Esophagus squamous epithelium (tissue), 5 donors: Measurements from ENCODE around the gene RARB. TPM values are rescaled to one million over a fixed set of nuclear protein-coding genes. Genes with fewer than 3 reads are reported as not detected.

ENCODE experiments used
- DNase-seq: peaks from one replicate; lab custom pipeline; 2025; lab: John Stamatoyannopoulos, UW
- H3K27ac ChIP-seq, 4 donors: fragments of 200-600 bp; sonication (generic); one replicate each; pipeline ENCODE4 v1.5.1; 2016 to 2019; ENCODE audit warnings: mild to moderate bottlenecking in 1 of 4
- H3K27me3 ChIP-seq, 4 donors: fragments of 200-600 bp; sonication (generic); 1 replicate in 3 of 4; 2 replicates in 1 of 4; pipeline versions ENCODE4 v1.5.1 to v1.6.0; 2017 to 2021; ENCODE audit warnings: antibody characterized with exemption in 1 of 4
- H3K36me3 ChIP-seq, 3 donors: fragments of 200-600 bp; sonication (generic); one replicate each; pipeline ENCODE4 v1.5.1; 2016 to 2019
- H3K4me1 ChIP-seq, 3 donors: fragments of 200-600 bp; sonication (generic); one replicate each; pipeline ENCODE4 v1.5.1; 2017 to 2019
- H3K4me3 ChIP-seq, 4 donors: fragments of 200-600 bp; sonication (generic); 1 replicate in 3 of 4; 2 replicates in 1 of 4; pipeline ENCODE4 v1.5.1; 2016 to 2019; ENCODE audit warnings: mild to moderate bottlenecking in 2 of 4, moderate library complexity in 1 of 4
- H3K9me3 ChIP-seq, 3 donors: fragments of 200-600 bp; sonication (generic); one replicate each; pipeline ENCODE4 v1.5.1; 2016 to 2019
- CTCF ChIP-seq, 6 experiments: fragments of 450-650 bp in 4 of 6; fragments of 200-600 bp in 2 of 6; sonication (generic) in 2 of 6; IDR thresholded peaks; one replicate each; pipeline ENCODE4 v1.5.1; 2016 to 2019; ENCODE audit warnings: antibody characterized with exemption in 6 of 6, mild to moderate bottlenecking in 4 of 6, moderate library complexity in 4 of 6
- POLR2A ChIP-seq, 4 donors: fragments of 450-650 bp; IDR thresholded peaks; one replicate each; pipeline ENCODE4 v1.6.1; 2017; ENCODE audit warnings: antibody characterized with exemption in 4 of 4, mild to moderate bottlenecking in 4 of 4, moderate library complexity in 3 of 4
- WGBS, 2 donors: methylation state at CpG; one replicate each; pipeline ENCODE4 v1.1.5; 2018; 5-methylcytosine and 5-hydroxymethylcytosine counted together
- intact Hi-C: fragments of 100-400 bp; cut with DNase I; formaldehyde crosslinking; loops from one replicate; pipeline ENCODE4 v1.15.0; 2022
- total RNA-seq, 4 donors: library from RNA; depleted of rRNA; stranded (reverse); fragments of >200 nt; gene quantifications; one replicate each; pipeline ENCODE4 v1.1.0, GENCODE V29; 2016
- donor health status: DM: yes; HTN: yes; CAD: no.

The RARB gene
- total RNA-seq, 4 donors from 2014 or later: 1.9 to 9.0 (median 3.5) TPM

GRCh38 chr3:25567806-25568524 is 139.9 kb downstream of the RARB start:
- TF ChIP-seq CTCF (IDR thresholded peaks at IDR 0.05): no peak
- H3K27me3 ChIP-seq: no peaks in the 10 kb centered on the region
- H3K36me3 ChIP-seq: peaks cover 0 to 34% (median 0%) of the 10 kb centered on the region in 3 donors
- H3K4me1 ChIP-seq: peaks cover 0 to 1% (median 0%) of the 10 kb centered on the region in 3 donors
- no peak overlapping the region for H3K4me3 ChIP-seq
- DNase-seq: no peak
- no peaks in the 10 kb centered on the region for H3K9me3 ChIP-seq
- H3K27ac ChIP-seq: no peak overlapping the region
- 89 to 90% methylated on average over 9 of the region's 14 CpGs for WGBS, 2 donors
- intact Hi-C loops: no loop called here

DNA sequence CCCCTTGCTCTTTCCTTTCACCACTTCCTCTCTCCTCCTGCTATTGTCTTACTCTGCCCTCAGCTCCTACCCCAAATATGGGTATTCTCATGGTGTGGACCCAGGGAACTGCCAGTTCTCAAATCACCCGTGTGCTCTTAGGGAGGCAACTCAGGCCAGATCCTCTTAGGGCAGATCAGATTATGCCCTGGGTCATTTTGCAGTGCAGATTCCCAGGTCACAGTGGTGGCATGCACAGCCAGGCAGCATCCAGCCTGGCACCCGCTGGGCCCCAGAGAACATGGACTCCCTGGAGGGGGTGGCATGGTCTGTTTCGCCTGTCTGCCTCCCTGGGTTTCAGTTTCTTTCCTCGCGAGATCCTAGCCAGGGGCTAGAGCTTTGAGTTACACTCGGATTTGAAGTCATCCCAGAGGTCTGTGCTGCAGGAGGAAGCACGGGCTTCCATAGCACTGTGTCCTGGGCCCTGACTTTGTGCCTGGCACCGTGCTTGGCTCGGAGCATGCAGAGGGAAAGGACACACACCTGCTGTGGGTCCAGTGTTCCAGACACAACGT is 140.5 kb downstream of the RARB start:
- no peaks in the 10 kb centered on the region for H3K27me3 ChIP-seq
- intact Hi-C loops: no loop called here
- no peak for DNase-seq
- H3K4me1 ChIP-seq: peaks cover 0 to 8% (median 3%) of the 10 kb centered on the region in 3 donors
- no peak overlapping the region for H3K27ac ChIP-seq
- WGBS, 2 donors: 74 to 78% methylated on average over 4 to 8 of the region's 10 CpGs
- no peak overlapping the region for H3K4me3 ChIP-seq
- no peaks in the 10 kb centered on the region for H3K9me3 ChIP-seq
- peaks cover 0 to 39% (median 0%) of the 10 kb centered on the region in 3 donors for H3K36me3 ChIP-seq
- TF ChIP-seq POLR2A (IDR thresholded peaks at IDR 0.05): no peak
- no peak for TF ChIP-seq CTCF (IDR thresholded peaks at IDR 0.05)

GRCh38 chr3:25571285-25571684 is 143.2 kb downstream of the RARB start:
- intact Hi-C loops: no loop called here
- Histone ChIP-seq H3K36me3 (peaks cover 0 to 51% (median 0%) of the 10 kb centered on the region in 3 donors), H3K9me3 (no peaks in the 10 kb centered on the region), H3K27me3 (no peaks in the 10 kb centered on the region), H3K4me3 (no peak overlapping the region), H3K27ac (no peak overlapping the region), H3K4me1 (peaks cover 0 to 9% (median 3%) of the 10 kb centered on the region in 3 donors)
- TF ChIP-seq CTCF (IDR thresholded peaks at IDR 0.05) (no peak), POLR2A (IDR thresholded peaks at IDR 0.05) (no peak)
- 72 to 76% methylated on average over 3 of the region's 6 CpGs for WGBS, 2 donors
- no peak for DNase-seq

- Histone ChIP-seq H3K27ac (no peak overlapping the region), H3K9me3 (no peaks in the 10 kb centered on the region), H3K4me3 (no peak overlapping the region), H3K4me1 (peaks cover 0 to 9% (median 3%) of the 10 kb centered on the region in 3 donors), H3K27me3 (no peaks in the 10 kb centered on the region), H3K36me3 (peaks cover 0 to 56% (median 0%) of the 10 kb centered on the region in 3 donors)
- TF ChIP-seq POLR2A (IDR thresholded peaks at IDR 0.05) (no peak), CTCF (IDR thresholded peaks at IDR 0.05) (no peak)
- DNase-seq: no peak
- 87 to 100% methylated on average over 3 of the region's 3 CpGs for WGBS, 2 donors
- intact Hi-C loops: no loop called here
Measured at GRCh38 chr3:25572336-25572735, 144.3 kb downstream of the RARB start.

DNA sequence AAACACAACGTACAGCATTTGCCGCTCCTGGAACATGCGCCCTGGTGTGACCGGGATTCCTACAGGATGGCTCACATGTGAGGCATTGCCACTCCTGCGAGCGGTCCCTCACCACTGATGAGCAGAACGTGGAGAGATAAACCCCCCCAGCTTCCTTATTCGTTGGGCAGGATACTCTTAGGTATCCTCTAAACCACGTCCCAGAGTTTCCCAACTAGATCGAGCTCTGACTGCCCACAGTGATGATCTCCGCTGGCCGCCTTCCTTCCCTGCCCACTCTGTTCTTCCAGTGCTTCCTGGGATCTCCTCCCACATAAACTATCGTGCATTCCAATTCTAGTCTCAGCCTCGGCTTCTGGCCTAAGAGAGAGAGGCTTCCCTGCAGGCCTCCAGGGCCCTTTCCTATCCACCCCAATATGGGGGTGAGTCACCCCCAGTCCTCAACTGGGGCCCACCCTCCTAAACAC is 144.9 kb downstream of the RARB start:
- TF ChIP-seq CTCF (IDR thresholded peaks at IDR 0.05): no peak
- TF ChIP-seq POLR2A (IDR thresholded peaks at IDR 0.05): no peak
- intact Hi-C loops: no loop called here
- 77 to 78% methylated on average over 9 to 14 of the region's 14 CpGs for WGBS, 2 donors
- DNase-seq: no peak
- H3K36me3 ChIP-seq: peaks cover 0 to 62% (median 0%) of the 10 kb centered on the region in 3 donors
- H3K27me3 ChIP-seq: no peaks in the 10 kb centered on the region
- H3K9me3 ChIP-seq: no peaks in the 10 kb centered on the region
- peaks cover 0 to 9% (median 3%) of the 10 kb centered on the region in 3 donors for H3K4me1 ChIP-seq
- peak overlapping the region in 2 of 4 donors; percentile 65 to 68 for H3K27ac ChIP-seq
- H3K4me3 ChIP-seq: no peak overlapping the region
